GM11168 (cell line): ENCODE data around the gene ASCC1.

ENCODE experiments used
- in situ Hi-C: fragments of 300-500 bp; cut with MboI; formaldehyde crosslinking; loops from one replicate; pipeline ENCODE4 v1.12.0; 2022; ENCODE audit warnings: low sequenced_read_pairs; ENCODE audit not compliant: unreplicated experiment

The ASCC1 gene

GRCh38 chr10:72215611-72216549 is at the start of gene ASCC1, which contains the start of gene ANAPC16:
ASCC1 (minus strand) TSS chr10:72216276; CDS start chr10:72213298, 2,978 bp downstream.
ANAPC16 (plus strand) TSS chr10:72216012; CDS start chr10:72223915, 7,903 bp downstream.
- in situ Hi-C loops, result no loop called here

GRCh38 chr10:72265508-72265907 is 49.4 kb upstream of the ASCC1 start:
- in situ Hi-C loops, result no loop called here

- in situ Hi-C loops, result no loop called here
Observed at GRCh38 chr10:72264536-72264935, 48.5 kb upstream of the ASCC1 start.

- in situ Hi-C loops, result no loop called here
Observed at GRCh38 chr10:72263613-72264241, 47.7 kb upstream of the ASCC1 start.

- in situ Hi-C loops, result no loop called here
Observed at GRCh38 chr10:72261784-72262404, 45.8 kb upstream of the ASCC1 start.

GRCh38 chr10:72260976-72261783 is 45.1 kb upstream of the ASCC1 start:
- in situ Hi-C loops, result no loop called here

- in situ Hi-C loops, result no loop called here
Observed at GRCh38 chr10:72260239-72260975, 44.3 kb upstream of the ASCC1 start.

- in situ Hi-C loops, result no loop called here
Observed at GRCh38 chr10:72259491-72260238, 43.6 kb upstream of the ASCC1 start.

- in situ Hi-C loops, result no loop called here
Observed at GRCh38 chr10:72258617-72259016, 42.5 kb upstream of the ASCC1 start.

- in situ Hi-C loops, result no loop called here
Observed at GRCh38 chr10:72257051-72257892, 41.2 kb upstream of the ASCC1 start.

- in situ Hi-C loops, result no loop called here
Observed at GRCh38 chr10:72255977-72256729, 40.1 kb upstream of the ASCC1 start.

GRCh38 chr10:72254813-72255568 is 38.9 kb upstream of the ASCC1 start:
- in situ Hi-C loops, result no loop called here

- in situ Hi-C loops, result no loop called here
Observed at GRCh38 chr10:72253578-72253977, 37.5 kb upstream of the ASCC1 start.

GRCh38 chr10:72252972-72253371 is 36.9 kb upstream of the ASCC1 start:
- in situ Hi-C loops, result no loop called here

- in situ Hi-C loops, result no loop called here
Observed at GRCh38 chr10:72251635-72252034, 35.6 kb upstream of the ASCC1 start.

- in situ Hi-C loops, result no loop called here
Observed at GRCh38 chr10:72250666-72251065, 34.6 kb upstream of the ASCC1 start.
